Measurements from ENCODE around the gene HPCA.

DNA sequence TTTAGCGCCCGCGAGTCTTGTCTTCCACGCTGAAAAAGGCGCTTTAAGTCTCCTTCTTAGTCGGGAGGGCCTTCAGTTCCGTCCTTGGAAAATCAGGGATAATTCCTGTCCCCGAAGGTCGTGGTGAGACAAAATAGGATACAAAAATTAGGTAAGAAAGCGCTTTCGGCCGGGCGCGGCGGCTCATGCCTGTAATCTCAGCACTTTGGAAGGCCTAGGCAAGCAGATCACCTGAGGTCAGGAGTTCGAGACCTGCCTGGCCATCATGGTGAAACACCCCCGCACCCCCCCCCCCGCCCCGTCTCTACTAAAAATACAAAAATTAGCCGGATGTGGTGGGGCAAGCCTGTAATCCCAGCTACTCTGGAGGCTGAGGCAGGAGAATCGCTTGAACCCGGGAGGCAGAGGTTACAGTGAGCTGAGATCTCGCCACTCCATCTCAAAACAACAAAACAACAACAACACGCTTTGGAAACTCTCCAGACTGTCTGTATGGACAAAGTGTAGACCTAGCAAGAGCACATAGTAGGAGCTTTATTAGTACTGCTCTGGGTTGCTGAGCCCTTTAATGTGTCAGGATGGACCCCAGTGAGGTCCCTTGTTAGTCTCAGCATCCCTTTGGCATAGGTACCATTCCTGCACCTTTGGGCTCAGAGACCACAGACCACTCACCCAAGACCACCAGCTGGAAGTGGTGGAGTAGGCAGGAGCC is 15.7 kb downstream of the HPCA start:
- TF ChIP-seq CTCF (IDR thresholded peaks at IDR 0.05) (no peak), POLR2AphosphoS5 (IDR thresholded peaks at IDR 0.05) (no peak), POLR2A (IDR thresholded peaks at IDR 0.05) (no peak)
